ENCODE measurements around the gene VAPB. TPM values are rescaled to one million over a fixed set of nuclear protein-coding genes. Genes with fewer than 3 reads are reported as not detected.
"Not testable (repeated sequence)": the region's sequence is repeated elsewhere in the genome, so short reads cannot be mapped to it uniquely, and the experiment has no call there.

The VAPB gene
- total and polyA plus RNA-seq, 7 donors, result 30.7 to 84.5 (median 64.0) TPM

- H3K27me3 ChIP-seq (ENCODE audit: insufficient read depth in 3 of 3, low read length in 2 of 3), result no peaks in the 10 kb centered on the region
- no peak for TF ChIP-seq CTCF (IDR thresholded peaks at IDR 0.05)
- no peaks in the 10 kb centered on the region for H3K9me3 ChIP-seq
- no peak for ATAC-seq
- no peak for DNase-seq
- H3K36me3 ChIP-seq (ENCODE audit: insufficient read depth in 1 of 2, low read depth in 1 of 2), result peaks cover 3 to 37% of the 10 kb centered on the region in 2 donors
- no peak overlapping the region for H3K4me3 ChIP-seq
- WGBS, 3 donors, result 52 to 70% (median 63%) methylated on average over 1 of the region's 1 CpG
- no peak overlapping the region for H3K27ac ChIP-seq
- H3K4me1 ChIP-seq, result peaks cover 5% of the 10 kb centered on the region
- intact Hi-C loops (cut with DNase I), result no loop called here
Measured at GRCh38 chr20:58421497-58421850, 32.4 kb downstream of the VAPB start.

- DNase-seq (no peak), ATAC-seq (no peak)
- intact Hi-C loops (cut with DNase I), result no loop called here
- H3K9me3 ChIP-seq, result no peaks in the 10 kb centered on the region
- 81 to 87% (median 86%) methylated on average over 6 of the region's 6 CpGs for WGBS, 3 donors
- H3K36me3 ChIP-seq (ENCODE audit: insufficient read depth in 1 of 2, low read depth in 1 of 2), result peaks cover 3 to 26% of the 10 kb centered on the region in 2 donors
- H3K27ac ChIP-seq, result no peak overlapping the region
- H3K4me3 ChIP-seq, result no peak overlapping the region
- no peaks in the 10 kb centered on the region for H3K27me3 ChIP-seq (ENCODE audit: insufficient read depth in 3 of 3, low read length in 2 of 3)
- no peak for TF ChIP-seq CTCF (IDR thresholded peaks at IDR 0.05)
- H3K4me1 ChIP-seq, result peaks cover 5% of the 10 kb centered on the region
Measured at GRCh38 chr20:58424218-58424969, 35.4 kb downstream of the VAPB start.

- H3K36me3 ChIP-seq (ENCODE audit: insufficient read depth in 1 of 2, low read depth in 1 of 2); DNase-seq; ATAC-seq; H3K27me3 ChIP-seq (ENCODE audit: insufficient read depth in 3 of 3, low read length in 2 of 3); intact Hi-C loops (cut with DNase I); H3K27ac ChIP-seq; H3K4me3 ChIP-seq; H3K9me3 ChIP-seq: not testable (repeated sequence)
- WGBS, 3 donors, result 94 to 98% (median 97%) methylated on average over 3 of the region's 3 CpGs
- peaks cover 21% of the 10 kb centered on the region for H3K4me1 ChIP-seq
Measured at GRCh38 chr20:58427571-58427970, 38.5 kb downstream of the VAPB start.

GRCh38 chr20:58428364-58428763 lies 39.3 kb downstream of the VAPB start:
- Histone ChIP-seq H3K4me3 (no peak overlapping the region), H3K9me3 (no peaks in the 10 kb centered on the region), H3K36me3 (ENCODE audit: insufficient read depth in 1 of 2, low read depth in 1 of 2) (peaks cover 0 to 3% of the 10 kb centered on the region in 2 donors), H3K27ac (no peak overlapping the region), H3K27me3 (ENCODE audit: insufficient read depth in 3 of 3, low read length in 2 of 3) (no peaks in the 10 kb centered on the region), H3K4me1 (peaks cover 26% of the 10 kb centered on the region)
- intact Hi-C loops (cut with DNase I), result no loop called here
- ATAC-seq (no peak), DNase-seq (no peak)
- WGBS, 3 donors, result 98 to 100% (median 100%) methylated on average over 2 of the region's 2 CpGs
- no peak for TF ChIP-seq CTCF (IDR thresholded peaks at IDR 0.05)

- no peak for DNase-seq
- Histone ChIP-seq H3K36me3 (ENCODE audit: insufficient read depth in 1 of 2, low read depth in 1 of 2) (peaks cover 0 to 3% of the 10 kb centered on the region in 2 donors), H3K4me3 (no peak overlapping the region), H3K27ac (no peak overlapping the region), H3K4me1 (peaks cover 23% of the 10 kb centered on the region), H3K27me3 (ENCODE audit: insufficient read depth in 3 of 3, low read length in 2 of 3) (no peaks in the 10 kb centered on the region), H3K9me3 (no peaks in the 10 kb centered on the region)
- 90 to 97% (median 90%) methylated on average over 7 of the region's 7 CpGs for WGBS, 3 donors
- intact Hi-C loops (cut with DNase I), result no loop called here
- TF ChIP-seq CTCF (IDR thresholded peaks at IDR 0.05), result no peak
- no peak for ATAC-seq
Measured at GRCh38 chr20:58429303-58429702, 40.3 kb downstream of the VAPB start.

Measured in psoas muscle (tissue), 8 donors.